Measurements from ENCODE around the gene PDHA2. TPM values are rescaled to one million over a fixed set of nuclear protein-coding genes. Genes with fewer than 3 reads are reported as not detected.

Gene PDHA2
- not detected for total RNA-seq
- long read RNA-seq, donor 1, result 0 reads
- long read RNA-seq, donor 2, result 0 reads

GRCh38 chr4:95839891-95840290, at the start of gene PDHA2:
Gene PDHA2 (plus strand): TSS chr4:95840093. CDS start chr4:95840151, 58 bp downstream.
- intact Hi-C loops (cut with DNase I, micrococcal nuclease), result no loop called here
- no peak within 1 kb of the TSS for H3K4me3 ChIP-seq
- H3K4me1 ChIP-seq (ENCODE audit: low read depth), result no peaks in the 10 kb centered on the region
- no peak for DNase-seq
- no peaks in the 10 kb centered on the region for H3K36me3 ChIP-seq (ENCODE audit: low read depth)
- H3K9me3 ChIP-seq, result no peaks in the 10 kb centered on the region
- no peak for ATAC-seq
- no peak for TF ChIP-seq CTCF (IDR thresholded peaks at IDR 0.05)

- ATAC-seq, result no peak
- Histone ChIP-seq H3K4me3 (no peak overlapping the region), H3K4me1 (ENCODE audit: low read depth) (no peaks in the 10 kb centered on the region), H3K36me3 (ENCODE audit: low read depth) (no peaks in the 10 kb centered on the region), H3K9me3 (no peaks in the 10 kb centered on the region)
- no peak for TF ChIP-seq CTCF (IDR thresholded peaks at IDR 0.05)
- intact Hi-C loops (cut with DNase I, micrococcal nuclease), result no loop called here
- DNase-seq, result no peak
These were observed 41.9 kb upstream of the PDHA2 start for GRCh38 chr4:95798003-95798402.

GRCh38 chr4:95798727-95799126, 41.2 kb upstream of the PDHA2 start:
- Histone ChIP-seq H3K4me3 (no peak overlapping the region), H3K4me1 (ENCODE audit: low read depth) (no peaks in the 10 kb centered on the region), H3K9me3 (no peaks in the 10 kb centered on the region), H3K36me3 (ENCODE audit: low read depth) (no peaks in the 10 kb centered on the region)
- ATAC-seq (no peak), DNase-seq (no peak)
- intact Hi-C loops (cut with DNase I, micrococcal nuclease), result no loop called here
- no peak for TF ChIP-seq CTCF (IDR thresholded peaks at IDR 0.05)

GRCh38 chr4:95821867-95822266, 18.0 kb upstream of the PDHA2 start:
- Histone ChIP-seq H3K36me3 (ENCODE audit: low read depth) (no peaks in the 10 kb centered on the region), H3K9me3 (no peaks in the 10 kb centered on the region), H3K4me1 (ENCODE audit: low read depth) (no peaks in the 10 kb centered on the region), H3K4me3 (no peak overlapping the region)
- TF ChIP-seq CTCF (IDR thresholded peaks at IDR 0.05), result no peak
- ATAC-seq (no peak), DNase-seq (no peak)
- intact Hi-C loops (cut with DNase I, micrococcal nuclease), result no loop called here

- ATAC-seq (no peak), DNase-seq (no peak)
- H3K9me3 ChIP-seq, result no peaks in the 10 kb centered on the region
These were observed 14.3 kb upstream of the PDHA2 start for GRCh38 chr4:95825546-95825945.

More at GRCh38 chr4:95825546-95825945, 14.3 kb upstream of the PDHA2 start:
- no peak for TF ChIP-seq CTCF (IDR thresholded peaks at IDR 0.05)
- Histone ChIP-seq H3K36me3 (ENCODE audit: low read depth) (no peaks in the 10 kb centered on the region), H3K4me1 (ENCODE audit: low read depth) (no peaks in the 10 kb centered on the region), H3K4me3 (no peak overlapping the region)
- intact Hi-C loops (cut with DNase I, micrococcal nuclease), result no loop called here
